Hepatocyte (in vitro differentiated cells): ENCODE data around the gene SEMA4B. TPM values are rescaled to one million over a fixed set of nuclear protein-coding genes. Genes with fewer than 3 reads are reported as not detected.

Source experiments
- DNase-seq: peaks from one replicate; pipeline ENCODE4 v3.0.0-alpha.2; 2016; ENCODE audit warnings: low spot score
- H2AFZ ChIP-seq: fragments of 200-600 bp; sonication (generic); 2 replicates; pipeline ENCODE4 v1.6.0; 2016; ENCODE audit warnings: antibody characterized with exemption, mild to moderate bottlenecking
- H3K27ac ChIP-seq: fragments of 200-600 bp; sonication (generic); 2 replicates; pipeline ENCODE4 v1.5.1; 2016; ENCODE audit warnings: mild to moderate bottlenecking
- H3K27me3 ChIP-seq: fragments of 200-600 bp; sonication (generic); 2 replicates; pipeline ENCODE4 v1.6.1; 2016
- H3K36me3 ChIP-seq: fragments of 200-600 bp; sonication (generic); replicated peaks from 2 replicates; pipeline ENCODE4 v1.5.1; 2016; ENCODE audit warnings: low read depth; ENCODE audit not compliant: insufficient read depth
- H3K4me1 ChIP-seq: fragments of 200-600 bp; sonication (generic); 2 replicates; pipeline ENCODE4 v1.5.1; 2016; ENCODE audit warnings: mild to moderate bottlenecking, moderate library complexity; ENCODE audit not compliant: insufficient read depth
- H3K4me2 ChIP-seq: fragments of 200-600 bp; sonication (generic); 2 replicates; pipeline ENCODE4 v1.6.0; 2016
- H3K4me3 ChIP-seq: fragments of 200-600 bp; sonication (generic); 2 replicates; pipeline ENCODE4 v1.5.1; 2016; ENCODE audit warnings: mild to moderate bottlenecking
- H3K79me2 ChIP-seq: fragments of 200-600 bp; sonication (generic); 2 replicates; pipeline ENCODE4 v1.6.0; 2017; ENCODE audit warnings: mild to moderate bottlenecking
- H3K9me2 ChIP-seq: fragments of 200-600 bp; sonication (generic); replicated peaks from 2 replicates; pipeline ENCODE4 v1.6.0; 2017; ENCODE audit warnings: mild to moderate bottlenecking; ENCODE audit not compliant: insufficient read depth
- H3K9me3 ChIP-seq: fragments of 200-600 bp; sonication (generic); 2 replicates; pipeline ENCODE4 v1.5.1; 2016; ENCODE audit warnings: low read depth, mild to moderate bottlenecking
- H4K20me1 ChIP-seq: fragments of 200-600 bp; sonication (generic); 2 replicates; pipeline ENCODE4 v1.6.0; 2016; ENCODE audit warnings: mild to moderate bottlenecking; ENCODE audit not compliant: insufficient read depth, poor library complexity, severe bottlenecking
- EZH2 ChIP-seq: fragments of 200-600 bp; sonication (generic); IDR thresholded peaks from 2 replicates; pipeline ENCODE4 v1.6.1; 2016; ENCODE audit warnings: antibody characterized with exemption, mild to moderate bottlenecking, borderline replicate concordance
- EZH2phosphoT487 ChIP-seq: fragments of 200-600 bp; sonication (generic); IDR thresholded peaks from one replicate; pipeline ENCODE4 v1.6.1; 2018; ENCODE audit warnings: antibody characterized with exemption, mild to moderate bottlenecking, low read depth, moderate library complexity; ENCODE audit not compliant: unreplicated experiment, severe bottlenecking
- WGBS: methylation state at CpG from one replicate; pipeline ENCODE4 v1.1.6; 2016; ENCODE audit warnings: low lambda C conversion rate; ENCODE audit errors: missing lambda C conversion rate; 5-methylcytosine and 5-hydroxymethylcytosine counted together
- polyA plus RNA-seq: library from polyadenylated mRNA; unstranded; fragments of >200 nt; fragmentation: Nextera tagmentation; extraction: Ambion mirVana; gene quantifications from 2 replicates; pipeline ENCODE4 v1.2.1, GENCODE V29; 2016
- total RNA-seq: library from RNA; depleted of rRNA; stranded (reverse); fragments of >200 nt; gene quantifications from 2 replicates; pipeline ENCODE4 v1.2.3, GENCODE V29; 2014
- TF ChIP-seq, protein P1 (sequence below): fragments of 200-600 bp; sonication (generic); IDR thresholded peaks from 2 replicates; pipeline ENCODE4 v1.5.1; 2016; ENCODE audit warnings: antibody characterized with exemption, mild to moderate bottlenecking; ENCODE audit not compliant: poor library complexity

The SEMA4B gene
- total and polyA plus RNA-seq, 2 experiments from 2014 or later, result 19.2 to 43.5 TPM

DNA sequence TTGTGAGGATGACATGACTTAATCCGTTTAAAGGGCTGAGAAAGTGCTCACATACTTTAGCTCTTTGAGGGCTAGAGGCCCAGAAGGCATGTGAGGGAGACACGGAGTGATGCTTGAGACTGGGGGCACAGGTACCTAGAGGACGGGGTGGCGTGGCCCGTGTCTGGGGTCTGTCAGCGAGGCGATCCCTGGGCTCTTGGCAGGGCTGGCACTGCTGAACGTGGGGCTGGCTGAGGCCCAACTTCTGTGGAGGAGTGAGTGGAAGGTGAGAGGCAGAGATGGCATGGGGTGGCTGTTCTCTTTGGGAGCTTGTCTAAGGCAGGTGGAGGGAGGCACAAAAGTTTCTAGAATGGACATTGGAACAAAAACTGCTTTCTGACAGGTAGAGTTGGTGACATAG, 9.5 kb downstream of the SEMA4B start:
- TF ChIP-seq EZH2 (no peak), EZH2phosphoT487 (no peak)
- TF ChIP-seq, protein P1, sequence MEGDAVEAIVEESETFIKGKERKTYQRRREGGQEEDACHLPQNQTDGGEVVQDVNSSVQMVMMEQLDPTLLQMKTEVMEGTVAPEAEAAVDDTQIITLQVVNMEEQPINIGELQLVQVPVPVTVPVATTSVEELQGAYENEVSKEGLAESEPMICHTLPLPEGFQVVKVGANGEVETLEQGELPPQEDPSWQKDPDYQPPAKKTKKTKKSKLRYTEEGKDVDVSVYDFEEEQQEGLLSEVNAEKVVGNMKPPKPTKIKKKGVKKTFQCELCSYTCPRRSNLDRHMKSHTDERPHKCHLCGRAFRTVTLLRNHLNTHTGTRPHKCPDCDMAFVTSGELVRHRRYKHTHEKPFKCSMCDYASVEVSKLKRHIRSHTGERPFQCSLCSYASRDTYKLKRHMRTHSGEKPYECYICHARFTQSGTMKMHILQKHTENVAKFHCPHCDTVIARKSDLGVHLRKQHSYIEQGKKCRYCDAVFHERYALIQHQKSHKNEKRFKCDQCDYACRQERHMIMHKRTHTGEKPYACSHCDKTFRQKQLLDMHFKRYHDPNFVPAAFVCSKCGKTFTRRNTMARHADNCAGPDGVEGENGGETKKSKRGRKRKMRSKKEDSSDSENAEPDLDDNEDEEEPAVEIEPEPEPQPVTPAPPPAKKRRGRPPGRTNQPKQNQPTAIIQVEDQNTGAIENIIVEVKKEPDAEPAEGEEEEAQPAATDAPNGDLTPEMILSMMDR, result no peak
- Histone ChIP-seq H3K79me2 (peaks cover 80% of the 10 kb centered on the region), H3K4me1 (peaks cover 27% of the 10 kb centered on the region), H4K20me1 (no peaks in the 10 kb centered on the region), H3K4me3 (no peak overlapping the region), H3K27ac (peak overlapping the region; percentile 90), H3K36me3 (no peaks in the 10 kb centered on the region), H3K4me2 (no peak overlapping the region), H3K9me2 (no peaks in the 10 kb centered on the region), H2AFZ (no peak overlapping the region), H3K27me3 (no peaks in the 10 kb centered on the region), H3K9me3 (no peaks in the 10 kb centered on the region)
- WGBS, result 93% methylated on average over 8 of the region's 8 CpGs
- DNase-seq, result no peak

DNA sequence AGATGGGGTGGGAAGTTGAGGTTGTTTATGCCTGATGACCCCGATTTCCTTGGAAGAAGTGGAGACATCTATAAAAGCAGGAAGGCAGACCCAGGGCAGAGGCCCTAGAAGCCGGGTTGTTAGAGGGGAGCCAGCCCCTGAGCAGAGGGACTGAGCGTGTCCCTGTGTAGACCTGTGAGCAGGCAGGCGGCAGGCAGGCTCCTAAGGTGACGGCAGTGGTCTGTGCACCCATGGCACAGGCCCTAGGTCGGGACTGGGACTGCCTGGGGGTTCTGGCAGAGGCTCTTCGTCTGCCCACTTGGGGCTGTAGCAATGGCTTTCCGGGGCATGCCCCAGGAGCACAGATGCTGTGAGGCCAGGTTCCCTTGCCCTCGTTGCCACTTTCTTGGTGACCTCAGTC, 9.9 kb downstream of the SEMA4B start:
- Histone ChIP-seq H3K9me3 (no peaks in the 10 kb centered on the region), H3K4me3 (no peak overlapping the region), H2AFZ (no peak overlapping the region), H3K4me1 (peaks cover 27% of the 10 kb centered on the region), H3K4me2 (peak overlapping the region; percentile 14), H3K79me2 (peaks cover 79% of the 10 kb centered on the region), H4K20me1 (no peaks in the 10 kb centered on the region), H3K9me2 (no peaks in the 10 kb centered on the region), H3K27me3 (no peaks in the 10 kb centered on the region), H3K27ac (peak overlapping the region; percentile 90), H3K36me3 (no peaks in the 10 kb centered on the region)
- 95% methylated on average over 9 of the region's 9 CpGs for WGBS
- TF ChIP-seq EZH2phosphoT487 (no peak), EZH2 (no peak)
- TF ChIP-seq, protein P1, result no peak
- DNase-seq, result no peak

DNA sequence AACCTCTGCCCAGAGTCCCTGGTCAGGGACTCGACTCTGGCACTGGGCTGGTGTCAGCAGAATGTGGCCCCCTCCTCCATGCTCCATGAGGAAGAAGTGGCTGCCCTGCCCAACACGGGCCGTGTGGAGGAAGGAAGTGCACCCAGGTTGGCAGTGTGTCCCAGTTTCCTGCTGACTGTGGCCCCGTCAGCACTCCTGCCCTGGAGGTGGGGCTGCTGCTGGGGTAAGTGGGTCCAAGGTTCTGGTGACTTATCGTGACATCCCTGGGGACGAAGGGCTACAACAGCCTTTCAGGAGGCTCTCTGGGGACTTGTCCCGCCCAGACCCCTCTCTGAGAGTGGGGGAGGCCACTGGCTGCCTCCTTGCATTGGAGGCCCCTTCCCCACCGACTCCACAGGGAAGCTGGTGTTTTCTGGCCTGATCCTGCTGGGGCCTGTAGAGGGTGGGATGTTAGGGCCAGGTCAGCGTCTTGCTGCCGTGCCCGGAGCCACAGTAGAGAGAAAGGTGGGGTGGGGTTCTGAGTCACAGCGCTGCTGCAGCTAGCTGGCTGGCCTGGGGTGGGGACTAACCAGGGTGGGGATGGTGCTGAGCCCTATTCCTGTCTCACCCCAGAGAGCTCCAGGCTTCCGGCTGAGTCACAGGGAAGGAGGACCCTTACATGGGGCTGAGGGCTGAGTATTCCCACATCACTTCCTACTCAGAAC, 10.5 kb downstream of the SEMA4B start:
- Histone ChIP-seq H3K79me2 (peaks cover 79% of the 10 kb centered on the region), H3K4me1 (peaks cover 27% of the 10 kb centered on the region), H3K27ac (peak overlapping the region; percentile 90), H4K20me1 (no peaks in the 10 kb centered on the region), H3K36me3 (no peaks in the 10 kb centered on the region), H3K9me2 (no peaks in the 10 kb centered on the region), H3K9me3 (no peaks in the 10 kb centered on the region), H3K4me2 (peak overlapping the region; percentile 14), H3K27me3 (no peaks in the 10 kb centered on the region), H2AFZ (no peak overlapping the region), H3K4me3 (no peak overlapping the region)
- no peak for TF ChIP-seq EZH2phosphoT487
- 62% methylated on average over 13 of the region's 13 CpGs for WGBS
- DNase-seq, result peak; percentile 86

DNA sequence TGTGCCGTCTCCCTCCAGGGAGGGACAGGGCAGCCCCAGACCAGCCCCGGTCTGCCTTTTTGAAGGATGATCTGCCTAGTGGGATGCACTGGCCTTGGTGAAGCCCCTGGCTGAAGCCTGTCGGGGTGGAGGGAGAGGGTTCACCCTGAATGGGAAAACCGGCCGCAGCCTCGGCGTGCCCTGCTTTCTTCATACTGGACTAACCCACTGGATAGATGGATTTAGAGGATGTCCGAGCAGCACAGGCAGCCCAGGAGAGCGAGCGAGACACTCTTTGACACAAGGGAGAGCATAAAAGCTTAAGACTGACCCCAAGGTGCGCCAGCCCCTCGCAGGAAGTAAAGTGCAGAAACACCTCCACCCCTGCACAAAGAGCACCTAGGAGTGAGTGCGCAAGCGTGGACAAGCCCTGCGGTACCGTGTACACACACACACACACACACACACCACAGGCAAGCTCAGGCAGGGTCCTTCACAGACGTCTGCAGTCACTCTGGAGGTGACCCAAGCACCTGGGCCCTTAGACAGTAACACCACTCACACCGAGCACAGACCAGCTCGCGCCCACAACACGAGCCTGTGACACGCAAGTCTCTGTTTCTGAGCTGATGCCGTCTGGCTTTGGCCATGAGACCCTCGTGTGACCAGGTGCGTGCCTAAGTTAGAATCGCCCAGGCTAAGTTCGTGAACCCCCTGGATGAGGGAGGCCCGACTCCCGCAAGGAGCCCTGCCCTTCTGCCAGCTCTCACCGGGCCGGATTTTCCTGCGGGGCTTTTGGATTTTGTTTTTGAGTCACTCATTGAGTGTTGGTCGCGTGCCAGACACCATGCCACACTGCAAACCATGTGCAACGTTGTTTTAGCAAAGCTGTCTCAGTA, 11.3 kb downstream of the SEMA4B start:
- no peaks in the 10 kb centered on the region for H3K9me3 ChIP-seq
- 87% methylated on average over 35 of the region's 35 CpGs for WGBS
- H2AFZ ChIP-seq, result no peak overlapping the region
- H3K4me3 ChIP-seq, result no peak overlapping the region
- peak overlapping the region; percentile 90 for H3K27ac ChIP-seq
- H4K20me1 ChIP-seq, result no peaks in the 10 kb centered on the region
- no peaks in the 10 kb centered on the region for H3K27me3 ChIP-seq
- peaks cover 79% of the 10 kb centered on the region for H3K79me2 ChIP-seq
- TF ChIP-seq EZH2 (no peak), EZH2phosphoT487 (no peak)
- TF ChIP-seq, protein P1, result no peak
- peak; percentile 4 for DNase-seq
- H3K4me2 ChIP-seq, result no peak overlapping the region
- H3K4me1 ChIP-seq, result peaks cover 27% of the 10 kb centered on the region
- H3K36me3 ChIP-seq, result no peaks in the 10 kb centered on the region
- H3K9me2 ChIP-seq, result no peaks in the 10 kb centered on the region
